GM12875 (cell line): ENCODE data around the gene HOXC11.

Source experiments
- H3K4me3 ChIP-seq: one replicate; pipeline ENCODE4 v1.5.1; 2011; ENCODE audit warnings: low read depth, low read length, control low read depth
- CTCF ChIP-seq: IDR thresholded peaks from 2 replicates; pipeline ENCODE4 v1.5.1; 2011; ENCODE audit warnings: low read depth, mild to moderate bottlenecking, control low read depth, inconsistent platforms, low read length, moderate library complexity, borderline replicate concordance; ENCODE audit not compliant: insufficient read depth

HOXC11 gene

GRCh38 chr12:53981634-53982565 lies 9.0 kb downstream of the HOXC11 start:
- no peak overlapping the region for H3K4me3 ChIP-seq
- no peak for TF ChIP-seq CTCF

DNA sequence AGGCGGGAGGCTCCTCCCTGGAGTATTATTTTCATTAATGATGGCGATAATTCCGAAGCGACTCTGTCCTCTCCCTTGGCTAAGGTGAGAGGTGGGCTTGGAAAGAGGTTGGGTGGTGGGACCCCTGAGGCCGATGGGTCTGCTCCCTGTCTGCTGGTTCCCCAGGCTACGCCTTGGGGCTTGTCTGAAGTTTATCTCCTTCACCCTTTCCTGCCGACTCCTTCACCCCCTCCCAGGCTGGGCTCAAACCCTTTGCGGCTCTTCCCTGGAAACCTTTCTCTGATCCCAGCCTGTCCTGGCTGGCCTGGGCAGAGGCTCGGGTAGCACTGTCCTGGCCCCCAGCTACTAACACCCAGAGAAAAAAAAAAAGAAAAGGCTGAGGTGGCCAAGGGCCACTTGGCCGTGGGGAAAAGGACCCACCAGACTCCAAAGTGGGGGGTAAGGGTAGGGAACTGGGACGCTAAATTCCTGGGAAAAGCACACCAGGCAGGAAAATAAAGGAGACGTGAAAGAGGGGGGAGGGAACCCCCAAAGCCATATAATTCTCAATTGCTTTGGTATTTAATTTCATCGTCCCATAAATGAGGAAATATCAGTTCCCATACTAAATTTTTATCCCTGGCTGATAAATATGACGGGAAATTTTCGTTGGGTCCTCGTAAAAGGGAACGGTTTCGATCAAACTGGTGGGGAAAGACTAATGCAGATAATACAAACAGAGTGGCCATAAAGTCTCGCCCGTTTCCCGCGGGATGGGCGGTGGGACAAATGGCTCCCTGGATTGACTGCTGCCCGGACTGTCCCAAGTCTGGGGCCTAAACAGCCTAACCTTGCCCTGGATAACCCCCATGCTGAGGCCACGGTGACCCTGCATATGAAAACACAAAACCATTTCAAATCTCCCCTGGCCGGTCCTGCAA lies 10.0 kb downstream of the HOXC11 start:
- TF ChIP-seq CTCF, result no peak
- H3K4me3 ChIP-seq, result no peak overlapping the region

GRCh38 chr12:53983568-53983949 lies 10.6 kb downstream of the HOXC11 start:
- no peak overlapping the region for H3K4me3 ChIP-seq
- TF ChIP-seq CTCF, result no peak

GRCh38 chr12:53983950-53984572 lies 11.1 kb downstream of the HOXC11 start:
- no peak overlapping the region for H3K4me3 ChIP-seq
- TF ChIP-seq CTCF, result no peak

GRCh38 chr12:53984901-53985691 lies 12.2 kb downstream of the HOXC11 start, which contains the start of gene HOXC10:
Gene HOXC10 (plus strand): TSS chr12:53985146. CDS start chr12:53985260, 114 bp downstream.
- peak; percentile 88 for TF ChIP-seq CTCF
- peak within 1 kb of the TSS; percentile 38 for H3K4me3 ChIP-seq

DNA sequence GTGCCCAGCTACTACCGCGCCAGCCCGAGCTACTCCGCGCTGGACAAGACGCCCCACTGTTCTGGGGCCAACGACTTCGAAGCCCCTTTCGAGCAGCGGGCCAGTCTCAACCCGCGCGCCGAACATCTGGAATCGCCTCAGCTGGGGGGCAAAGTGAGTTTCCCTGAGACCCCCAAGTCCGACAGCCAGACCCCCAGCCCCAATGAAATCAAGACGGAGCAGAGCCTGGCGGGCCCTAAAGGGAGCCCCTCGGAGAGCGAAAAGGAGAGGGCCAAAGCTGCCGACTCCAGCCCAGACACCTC lies 12.7 kb downstream of the HOXC11 start:
- peak overlapping the region; percentile 38 for H3K4me3 ChIP-seq
- no peak for TF ChIP-seq CTCF
